ENCODE data around the gene DZANK1.
A peak's percentile ranks its signal among the peaks of the same experiment; 100 is the strongest.
"Not testable (repeated sequence)": the region's sequence is repeated elsewhere in the genome, so short reads cannot be mapped to it uniquely, and the experiment has no call there.

DZANK1 gene

GRCh38 chr20:18436847-18437246, 30.0 kb downstream of the DZANK1 start:
- DNase-seq = peak; percentile 7 to 45

GRCh38 chr20:18431206-18431605, 35.6 kb downstream of the DZANK1 start:
- DNase-seq = no peak

GRCh38 chr20:18430172-18430826, 36.5 kb downstream of the DZANK1 start:
- DNase-seq = no peak

GRCh38 chr20:18428490-18429173, 38.2 kb downstream of the DZANK1 start:
- DNase-seq = no peak

GRCh38 chr20:18427214-18427613, 39.6 kb downstream of the DZANK1 start:
- no peak for DNase-seq

GRCh38 chr20:18421608-18422007, 45.2 kb downstream of the DZANK1 start:
- no peak for DNase-seq

GRCh38 chr20:18416486-18416885, 50.3 kb downstream of the DZANK1 start:
- no peak for DNase-seq

GRCh38 chr20:18414140-18414539, 52.7 kb downstream of the DZANK1 start:
- DNase-seq = no peak

GRCh38 chr20:18412221-18412901, 54.5 kb downstream of the DZANK1 start:
- peak; percentile 50 to 58 for DNase-seq

- DNase-seq = no peak
Observed at GRCh38 chr20:18405826-18406225, 61.0 kb downstream of the DZANK1 start.

- no peak for DNase-seq
Observed at GRCh38 chr20:18404172-18404571, 62.7 kb downstream of the DZANK1 start.

GRCh38 chr20:18403269-18403668, 63.6 kb downstream of the DZANK1 start:
- no peak for DNase-seq

GRCh38 chr20:18401305-18401704, 65.5 kb downstream of the DZANK1 start:
- DNase-seq = no peak

GRCh38 chr20:18400460-18400859, 66.4 kb downstream of the DZANK1 start:
- no peak for DNase-seq

- not testable (repeated sequence) for DNase-seq
Observed at GRCh38 chr20:18398713-18399112, 68.1 kb downstream of the DZANK1 start.

- DNase-seq = peak; percentile 21 to 59
Observed at GRCh38 chr20:18397030-18397429, 69.8 kb downstream of the DZANK1 start.

- peak in 1 of 2 donors; percentile 11 for DNase-seq
Observed at GRCh38 chr20:18395544-18395943, 71.3 kb downstream of the DZANK1 start.

GRCh38 chr20:18394363-18394762, 72.5 kb downstream of the DZANK1 start:
- no peak for DNase-seq

- DNase-seq = no peak
Observed at GRCh38 chr20:18391686-18392085, 75.1 kb downstream of the DZANK1 start.

- no peak for DNase-seq
Observed at GRCh38 chr20:18390201-18390600, 76.6 kb downstream of the DZANK1 start.

- no peak for DNase-seq
Observed at GRCh38 chr20:18388860-18389259, 78.0 kb downstream of the DZANK1 start.

- DNase-seq = no peak
Observed at GRCh38 chr20:18380908-18381529, 85.8 kb downstream of the DZANK1 start.

- no peak for DNase-seq
Observed at GRCh38 chr20:18377896-18378481, 88.8 kb downstream of the DZANK1 start.

All from inflammatory macrophage (primary cell).